ENCODE data around the gene EFS. TPM values are rescaled to one million over a fixed set of nuclear protein-coding genes. Genes with fewer than 3 reads are reported as not detected.

Gene EFS
- polyA plus RNA-seq, 1 donor from 2014 or later, result not detected

- Mint-ChIP-seq H3K27ac (peak overlapping the region in 1 of 3 donors; percentile 67), H3K4me3 (no peak overlapping the region), H3K9me3 (peaks cover 0 to 1% (median 0%) of the 10 kb centered on the region in 3 donors), H3K4me1 (peaks cover 16 to 29% (median 27%) of the 10 kb centered on the region in 3 donors), H3K36me3 (peaks cover 4% of the 10 kb centered on the region), H3K27me3 (no peaks in the 10 kb centered on the region)
These were observed 41.0 kb downstream of the EFS start for GRCh38 chr14:23323838-23324454.

DNA sequence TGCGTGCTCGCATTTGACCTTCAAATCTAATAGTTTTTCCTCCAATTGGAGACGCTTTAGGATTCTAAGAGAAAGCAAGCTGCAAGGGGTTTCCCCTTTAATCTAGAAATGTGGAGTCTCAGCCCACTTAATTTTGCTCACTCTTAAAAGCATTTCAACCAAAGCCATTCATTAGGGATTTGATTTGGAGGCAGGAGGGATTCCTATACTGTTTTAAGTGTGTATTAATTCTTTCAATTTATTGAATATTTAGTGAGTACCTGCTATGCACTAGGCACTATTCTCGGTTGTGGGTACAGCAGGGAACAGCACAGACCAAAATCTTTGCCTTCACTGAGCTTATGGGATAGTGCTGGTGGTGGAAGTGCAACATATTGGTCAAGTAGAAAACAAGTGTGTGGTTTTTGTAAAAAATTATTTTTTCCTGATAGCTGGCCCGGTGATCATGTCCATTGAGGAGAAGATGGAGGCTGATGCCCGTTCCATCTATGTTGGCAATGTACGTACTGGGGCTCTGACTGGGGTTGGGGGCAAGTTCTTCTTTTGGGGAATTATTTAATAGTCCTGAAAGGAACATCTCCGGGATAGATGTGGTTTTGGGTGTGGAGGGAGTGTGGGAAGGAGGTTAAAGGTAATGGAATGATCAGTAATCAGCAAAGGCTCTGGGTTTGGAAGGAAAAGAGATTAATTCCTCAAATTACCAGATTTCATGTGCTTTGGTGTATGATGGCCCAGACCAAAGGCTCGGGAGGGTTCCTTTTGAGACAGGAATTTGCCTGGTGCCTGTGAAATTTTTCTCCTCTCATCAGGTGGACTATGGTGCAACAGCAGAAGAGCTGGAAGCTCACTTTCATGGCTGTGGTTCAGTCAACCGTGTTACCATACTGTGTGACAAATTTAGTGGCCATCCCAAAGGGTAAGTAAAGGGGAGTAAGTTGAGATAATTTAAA, 42.1 kb downstream of the EFS start:
- Mint-ChIP-seq H3K27ac (peak overlapping the region; percentile 87 to 93 (median 93)), H3K36me3 (peaks cover 4% of the 10 kb centered on the region), H3K27me3 (no peaks in the 10 kb centered on the region), H3K4me3 (peak overlapping the region; percentile 89 to 98 (median 96)), H3K9me3 (peaks cover 0 to 1% (median 0%) of the 10 kb centered on the region in 3 donors), H3K4me1 (peaks cover 16 to 26% (median 25%) of the 10 kb centered on the region in 3 donors)

- peaks cover 4% of the 10 kb centered on the region for H3K36me3 Mint-ChIP-seq
- peaks cover 0 to 1% (median 0%) of the 10 kb centered on the region in 3 donors for H3K9me3 Mint-ChIP-seq
- peak overlapping the region; percentile 87 to 99 (median 93) for H3K27ac Mint-ChIP-seq
- H3K27me3 Mint-ChIP-seq, result no peaks in the 10 kb centered on the region
- H3K4me1 Mint-ChIP-seq, result peaks cover 16 to 25% (median 25%) of the 10 kb centered on the region in 3 donors
- H3K4me3 Mint-ChIP-seq, result peak overlapping the region; percentile 89 to 98 (median 96)
These were observed 43.1 kb downstream of the EFS start for GRCh38 chr14:23321572-23322547.

DNA sequence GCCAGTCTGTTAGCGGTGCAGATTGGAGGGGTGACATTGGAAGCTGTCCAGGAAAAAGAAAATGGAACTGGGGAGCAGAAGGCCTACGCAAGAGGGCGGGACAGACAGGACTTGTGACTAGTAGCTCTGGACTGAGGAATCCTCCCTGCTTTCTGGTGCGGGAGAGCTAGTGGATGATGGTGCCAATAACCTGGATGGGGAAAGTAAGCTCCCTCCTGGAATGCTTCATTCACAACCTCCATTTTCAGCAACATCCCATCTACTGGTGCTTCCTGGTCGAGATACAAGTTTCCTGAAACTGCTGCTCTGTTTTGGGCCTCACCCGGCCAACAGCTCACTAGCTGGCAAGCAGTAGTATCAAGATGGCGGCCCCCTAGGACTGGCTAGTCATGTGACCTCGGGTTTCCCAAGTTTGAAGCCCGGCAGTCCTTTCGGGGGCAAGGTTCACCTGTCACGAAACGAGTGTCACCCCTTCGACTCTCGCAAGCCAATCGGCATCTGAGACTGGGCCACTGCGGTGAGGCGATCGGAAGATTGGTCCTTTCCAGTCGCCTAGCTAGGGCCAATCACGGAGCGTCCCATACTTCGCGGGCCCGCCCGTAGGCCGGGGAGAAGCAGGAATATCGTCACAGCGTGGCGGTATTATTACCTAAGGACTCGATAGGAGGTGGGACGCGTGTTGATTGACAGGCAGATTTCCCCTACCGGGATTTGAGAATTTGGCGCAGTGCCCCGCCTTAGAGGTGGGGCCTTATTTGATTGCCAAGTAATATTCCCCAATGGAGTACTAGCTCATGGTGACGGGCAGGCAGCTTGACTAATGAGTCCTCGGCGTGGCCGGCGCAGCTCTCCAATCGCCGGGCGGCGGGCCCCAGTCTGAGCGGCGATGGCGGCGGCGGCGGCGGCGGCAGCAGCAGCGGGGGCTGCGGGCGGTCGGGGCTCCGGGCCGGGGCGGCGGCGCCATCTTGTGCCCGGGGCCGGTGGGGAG, 44.1 kb downstream of the EFS start, which contains the start of gene PABPN1:
PABPN1 (plus strand) TSS at position 874 of the 988 bp plus-strand sequence; CDS start at position 887, 13 bp downstream.
- peaks cover 0 to 1% (median 0%) of the 10 kb centered on the region in 3 donors for H3K9me3 Mint-ChIP-seq

DNA sequence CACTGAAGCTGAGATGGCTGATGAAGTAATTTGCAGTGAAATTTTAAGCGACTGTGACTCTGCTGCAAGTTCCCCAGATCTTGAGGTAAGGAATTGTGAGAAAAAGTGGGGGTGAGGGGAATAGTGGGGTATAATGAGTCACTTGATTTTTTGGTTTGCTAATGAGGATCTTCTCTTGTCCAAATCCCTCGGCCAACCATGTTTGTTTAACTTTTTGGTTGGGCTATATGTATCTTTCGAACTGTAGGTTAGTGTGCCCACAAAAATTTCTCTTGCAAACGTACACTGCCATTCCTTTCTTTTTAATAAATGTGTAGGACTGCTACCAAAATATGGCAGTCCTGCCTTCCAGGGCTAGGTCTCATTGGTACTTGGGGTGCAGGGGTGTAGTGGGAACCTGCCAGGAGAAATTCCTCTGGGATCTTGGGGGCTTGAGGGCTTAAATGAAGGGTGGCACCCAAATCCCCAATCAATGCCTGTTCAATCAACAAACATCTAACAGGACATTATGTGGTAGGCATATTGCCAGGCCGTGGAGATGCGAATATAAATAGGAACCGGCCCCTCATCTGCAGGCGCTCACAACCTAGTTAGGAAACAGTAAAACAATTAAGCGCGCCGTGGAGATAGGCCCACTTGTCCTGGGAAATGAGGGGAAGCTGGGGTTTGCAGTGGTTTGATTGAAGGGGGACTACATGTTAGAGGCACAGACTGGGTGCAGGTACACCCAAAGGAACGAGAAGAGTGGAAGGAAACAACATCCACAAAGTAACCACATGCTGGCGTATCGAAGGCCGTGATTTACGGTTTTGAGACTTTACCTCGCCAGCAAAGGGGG, 45.0 kb downstream of the EFS start:
- Mint-ChIP-seq H3K36me3 (peaks cover 4% of the 10 kb centered on the region), H3K4me1 (peaks cover 12 to 25% (median 23%) of the 10 kb centered on the region in 3 donors), H3K27me3 (no peaks in the 10 kb centered on the region), H3K9me3 (peaks cover 0 to 1% (median 0%) of the 10 kb centered on the region in 3 donors), H3K4me3 (peak overlapping the region; percentile 77 to 96 (median 92)), H3K27ac (peak overlapping the region; percentile 76 to 99 (median 98))

More for the DNA sequence above, 44.1 kb downstream of the EFS start, which contains the start of gene PABPN1:
- Mint-ChIP-seq H3K27me3 (no peaks in the 10 kb centered on the region), H3K36me3 (peaks cover 4% of the 10 kb centered on the region), H3K4me3 (peak within 1 kb of the TSS; percentile 89 to 98 (median 96)), H3K4me1 (peaks cover 12 to 25% (median 23%) of the 10 kb centered on the region in 3 donors), H3K27ac (peak within 1 kb of the TSS; percentile 93 to 99 (median 98))

DNA sequence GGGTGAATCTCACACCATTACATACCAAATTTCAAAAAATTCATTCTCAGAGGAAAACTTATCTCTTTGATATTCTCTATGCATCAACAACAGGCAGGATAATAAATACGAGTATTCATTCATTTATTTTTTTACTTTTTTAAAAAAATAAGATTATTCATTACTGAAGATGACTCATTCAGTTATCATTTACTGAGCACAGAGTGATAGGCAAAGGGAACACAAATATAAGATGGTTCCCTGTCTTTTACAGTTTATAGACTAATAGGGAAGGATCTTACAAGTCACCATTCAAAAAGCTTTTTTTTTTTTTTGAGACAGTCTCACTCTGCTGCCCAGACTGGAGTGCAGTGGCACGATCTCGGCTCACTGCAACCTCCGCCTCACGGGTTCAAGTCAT, 48.7 kb downstream of the EFS start:
- Mint-ChIP-seq H3K36me3 (peaks cover 6% of the 10 kb centered on the region), H3K4me3 (no peak overlapping the region), H3K27me3 (no peaks in the 10 kb centered on the region), H3K4me1 (peaks cover 0 to 11% (median 5%) of the 10 kb centered on the region in 3 donors), H3K27ac (no peak overlapping the region), H3K9me3 (peaks cover 0 to 1% (median 0%) of the 10 kb centered on the region in 3 donors)

- Mint-ChIP-seq H3K27ac (peak overlapping the region in 1 of 3 donors; percentile 54), H3K36me3 (peaks cover 4% of the 10 kb centered on the region), H3K4me1 (peaks cover 16 to 20% (median 20%) of the 10 kb centered on the region in 3 donors), H3K9me3 (no peaks in the 10 kb centered on the region), H3K4me3 (peak overlapping the region in 1 of 4 donors; percentile 32), H3K27me3 (no peaks in the 10 kb centered on the region)
These were observed 54.4 kb downstream of the EFS start for GRCh38 chr14:23310546-23310945.

DNA sequence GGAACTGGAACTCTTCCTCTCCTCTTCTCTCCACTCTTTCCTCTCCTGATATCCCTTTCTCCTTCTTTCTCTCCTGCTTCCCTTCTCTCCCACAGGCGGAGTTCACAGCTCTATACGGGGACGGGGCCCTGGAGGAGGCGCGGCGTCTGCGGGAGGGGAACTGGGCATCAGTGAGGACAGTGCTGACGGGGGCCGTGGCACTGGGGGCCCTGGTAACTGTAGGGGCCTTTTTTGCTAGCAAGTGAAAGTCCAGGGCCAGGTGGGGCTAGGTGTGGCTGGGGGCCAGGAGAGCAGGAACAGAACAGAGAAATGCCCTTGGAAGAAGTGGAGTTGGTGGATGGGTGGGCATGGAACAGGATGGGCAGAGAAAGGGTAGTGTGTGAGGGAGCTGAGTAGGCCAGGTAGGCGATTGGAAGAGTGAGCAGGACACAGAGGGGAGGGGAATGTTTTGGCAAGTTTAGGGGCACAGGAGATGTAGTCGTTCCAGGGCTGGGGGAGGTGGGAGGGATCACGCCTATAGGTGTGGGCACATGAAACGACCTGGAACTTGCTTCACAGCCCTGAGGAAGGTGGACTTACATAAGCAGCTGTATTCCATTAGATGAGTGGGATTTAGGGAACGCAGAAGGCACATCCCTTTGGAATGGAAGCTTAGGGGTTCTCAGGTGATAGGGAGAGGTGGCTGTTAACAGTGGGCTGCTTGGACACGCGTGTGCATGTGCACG, 56.1 kb downstream of the EFS start:
- H3K4me1 Mint-ChIP-seq, result peaks cover 16 to 20% (median 20%) of the 10 kb centered on the region in 3 donors
- peaks cover 2% of the 10 kb centered on the region for H3K36me3 Mint-ChIP-seq
- H3K27ac Mint-ChIP-seq, result no peak overlapping the region
- H3K9me3 Mint-ChIP-seq, result no peaks in the 10 kb centered on the region
- H3K4me3 Mint-ChIP-seq, result peak overlapping the region in 2 of 4 donors; percentile 31 to 88
- no peaks in the 10 kb centered on the region for H3K27me3 Mint-ChIP-seq

- Mint-ChIP-seq H3K9me3 (no peaks in the 10 kb centered on the region), H3K4me3 (peak overlapping the region; percentile 78 to 94 (median 91)), H3K27me3 (no peaks in the 10 kb centered on the region), H3K4me1 (peaks cover 16 to 25% (median 23%) of the 10 kb centered on the region in 3 donors), H3K27ac (peak overlapping the region in 2 of 3 donors; percentile 53 to 87), H3K36me3 (peaks cover 2% of the 10 kb centered on the region)
These were observed 57.0 kb downstream of the EFS start for GRCh38 chr14:23307687-23308644.

DNA sequence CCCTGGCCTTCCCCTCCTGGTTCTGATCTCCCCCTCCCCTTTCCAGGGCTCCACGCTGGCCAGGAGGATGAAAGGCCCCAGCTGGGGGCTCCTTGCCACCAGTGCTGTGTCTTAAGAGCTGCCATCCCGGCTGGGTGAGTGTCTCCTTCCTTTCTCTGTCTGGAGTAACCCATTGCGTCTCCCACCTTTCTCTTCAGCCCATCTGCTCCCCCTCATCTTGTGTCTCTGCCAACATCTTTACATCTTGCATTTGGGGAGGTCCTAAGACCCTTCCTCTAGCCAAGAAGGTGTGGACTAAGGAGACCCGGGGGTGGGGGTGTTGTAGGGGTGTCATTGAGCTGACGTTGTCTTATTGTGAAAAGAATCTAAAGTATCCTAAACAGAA, 57.8 kb downstream of the EFS start:
- H3K27ac Mint-ChIP-seq, result peak overlapping the region; percentile 71 to 93 (median 87)
- H3K9me3 Mint-ChIP-seq, result no peaks in the 10 kb centered on the region
- peaks cover 16 to 25% (median 23%) of the 10 kb centered on the region in 3 donors for H3K4me1 Mint-ChIP-seq
- H3K27me3 Mint-ChIP-seq, result no peaks in the 10 kb centered on the region
- peak overlapping the region; percentile 78 to 94 (median 91) for H3K4me3 Mint-ChIP-seq
- peaks cover 2% of the 10 kb centered on the region for H3K36me3 Mint-ChIP-seq
